Measurements from ENCODE around the gene SAP25.

DNA sequence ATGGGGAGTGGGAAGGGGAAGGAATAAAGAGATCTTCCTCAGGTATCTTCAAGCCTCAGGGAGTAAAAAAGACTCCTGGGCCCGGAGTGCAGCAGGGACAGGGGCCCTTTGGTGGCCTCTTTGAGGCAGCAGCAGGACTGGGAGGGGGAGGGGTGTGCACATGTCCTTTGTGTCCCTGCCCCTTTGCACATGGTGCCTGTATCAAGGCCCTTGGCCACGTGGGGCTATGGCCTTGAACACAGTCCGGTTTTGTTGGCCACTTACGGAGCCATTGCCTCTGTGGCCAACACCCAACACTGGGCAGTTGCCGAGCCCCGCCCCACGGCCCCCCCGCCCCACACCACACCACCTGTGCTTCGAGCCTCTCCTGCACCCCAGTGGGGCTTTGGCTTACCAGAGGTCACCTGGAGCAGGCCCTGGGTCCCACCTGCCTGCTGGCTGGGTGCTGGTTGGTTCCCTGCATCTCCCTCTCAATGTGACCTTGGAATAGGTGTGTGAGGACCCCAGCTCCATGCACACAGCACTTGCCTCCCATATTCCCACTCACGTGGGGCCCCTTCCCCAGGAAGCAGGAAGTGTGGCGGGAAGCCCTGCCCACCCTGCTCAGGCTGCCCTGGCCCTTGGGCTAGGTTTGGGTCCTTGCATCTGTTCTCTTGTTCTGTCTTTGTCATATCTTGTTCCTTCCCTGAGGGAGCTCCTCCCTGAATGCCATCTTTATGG lies 5.4 kb downstream of the SAP25 start:
- TF ChIP-seq, protein P1, sequence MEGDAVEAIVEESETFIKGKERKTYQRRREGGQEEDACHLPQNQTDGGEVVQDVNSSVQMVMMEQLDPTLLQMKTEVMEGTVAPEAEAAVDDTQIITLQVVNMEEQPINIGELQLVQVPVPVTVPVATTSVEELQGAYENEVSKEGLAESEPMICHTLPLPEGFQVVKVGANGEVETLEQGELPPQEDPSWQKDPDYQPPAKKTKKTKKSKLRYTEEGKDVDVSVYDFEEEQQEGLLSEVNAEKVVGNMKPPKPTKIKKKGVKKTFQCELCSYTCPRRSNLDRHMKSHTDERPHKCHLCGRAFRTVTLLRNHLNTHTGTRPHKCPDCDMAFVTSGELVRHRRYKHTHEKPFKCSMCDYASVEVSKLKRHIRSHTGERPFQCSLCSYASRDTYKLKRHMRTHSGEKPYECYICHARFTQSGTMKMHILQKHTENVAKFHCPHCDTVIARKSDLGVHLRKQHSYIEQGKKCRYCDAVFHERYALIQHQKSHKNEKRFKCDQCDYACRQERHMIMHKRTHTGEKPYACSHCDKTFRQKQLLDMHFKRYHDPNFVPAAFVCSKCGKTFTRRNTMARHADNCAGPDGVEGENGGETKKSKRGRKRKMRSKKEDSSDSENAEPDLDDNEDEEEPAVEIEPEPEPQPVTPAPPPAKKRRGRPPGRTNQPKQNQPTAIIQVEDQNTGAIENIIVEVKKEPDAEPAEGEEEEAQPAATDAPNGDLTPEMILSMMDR (IDR thresholded peaks at IDR 0.05), result no peak
- TF ChIP-seq POLR2A (IDR thresholded peaks at IDR 0.05) (no peak), EP300 (IDR thresholded peaks at IDR 0.05) (no peak)

Data from tibial nerve (tissue), 4 donors.